Measurements from ENCODE around the gene TNFRSF25. TPM values are rescaled to one million over a fixed set of nuclear protein-coding genes. Genes with fewer than 3 reads are reported as not detected.

The TNFRSF25 gene
- total RNA-seq, 1 donor, result 2.0 TPM

GRCh38 chr1:6426277-6426971 is 39.5 kb downstream of the TNFRSF25 start:
- TF ChIP-seq CTCF (IDR thresholded peaks at IDR 0.05; ENCODE audit: insufficient read depth, low read length), result no peak
- no peak overlapping the region for H3K4me3 ChIP-seq (ENCODE audit: low read depth, low read length)
- no peak for DNase-seq (ENCODE audit: low read depth)

GRCh38 chr1:6425658-6426057 is 40.3 kb downstream of the TNFRSF25 start:
- no peak for TF ChIP-seq CTCF (IDR thresholded peaks at IDR 0.05; ENCODE audit: insufficient read depth, low read length)
- no peak overlapping the region for H3K4me3 ChIP-seq (ENCODE audit: low read depth, low read length)
- no peak for DNase-seq (ENCODE audit: low read depth)

- no peak for DNase-seq (ENCODE audit: low read depth)
- TF ChIP-seq CTCF (IDR thresholded peaks at IDR 0.05; ENCODE audit: insufficient read depth, low read length), result no peak
- no peak within 1 kb of the TSS for H3K4me3 ChIP-seq (ENCODE audit: low read depth, low read length)
Measured at GRCh38 chr1:6424619-6425593, 41.1 kb downstream of the TNFRSF25 start, which contains the start of gene ESPN. Gene ESPN, plus strand, starts transcription at chr1:6424776. Its CDS starts 180 bp downstream, at chr1:6424956.

- no peak overlapping the region for H3K4me3 ChIP-seq (ENCODE audit: low read depth, low read length)
- DNase-seq (ENCODE audit: low read depth), result no peak
- TF ChIP-seq CTCF (IDR thresholded peaks at IDR 0.05; ENCODE audit: insufficient read depth, low read length), result peak; percentile 17
Measured at GRCh38 chr1:6424000-6424565, 41.9 kb downstream of the TNFRSF25 start.

- TF ChIP-seq CTCF (IDR thresholded peaks at IDR 0.05; ENCODE audit: insufficient read depth, low read length), result peak; percentile 65
- H3K4me3 ChIP-seq (ENCODE audit: low read depth, low read length), result no peak overlapping the region
- peak; percentile 60 for DNase-seq (ENCODE audit: low read depth)
Measured at GRCh38 chr1:6423321-6423999, 42.5 kb downstream of the TNFRSF25 start.

- no peak for DNase-seq (ENCODE audit: low read depth)
- no peak for TF ChIP-seq CTCF (IDR thresholded peaks at IDR 0.05; ENCODE audit: insufficient read depth, low read length)
- H3K4me3 ChIP-seq (ENCODE audit: low read depth, low read length), result no peak overlapping the region
Measured at GRCh38 chr1:6421266-6421665, 44.7 kb downstream of the TNFRSF25 start.
